Cardiac fibroblast (primary cell): ENCODE results near the gene CAPN2.

Experiments used
- DNase-seq, 2 donors: peaks; one replicate each; pipeline versions ENCODE4 v3.0.0 to v3.0.0-alpha.2; 2010; ENCODE audit warnings: low read depth in 2 of 2
- H3K4me3 ChIP-seq, 2 donors: replicated peaks in 1 of 2; 1 replicate in 1 of 2; 2 replicates in 1 of 2; pipeline ENCODE4 v1.5.1; 2011; ENCODE audit warnings: low read depth in 2 of 2, low read length in 2 of 2, mild to moderate bottlenecking in 2 of 2, moderate library complexity in 1 of 2
- CTCF ChIP-seq: IDR thresholded peaks from one replicate; pipeline ENCODE4 v1.5.1; 2011; ENCODE audit warnings: low read depth, mild to moderate bottlenecking, low read length, inconsistent platforms

The CAPN2 gene

GRCh38 chr1:223824712-223825111 is 112.4 kb downstream of the CAPN2 start:
- H3K4me3 ChIP-seq: no peak overlapping the region
- no peak for DNase-seq
- no peak for TF ChIP-seq CTCF
